GM19099 (cell line): ENCODE results near the gene FBLIM1.

Source experiments
- POLR2A ChIP-seq: IDR thresholded peaks from 3 replicates; pipeline ENCODE4 v1.6.1; 2011; ENCODE audit warnings: low read depth; ENCODE audit not compliant: insufficient read length; ENCODE audit errors: extremely low read depth

FBLIM1 gene

DNA sequence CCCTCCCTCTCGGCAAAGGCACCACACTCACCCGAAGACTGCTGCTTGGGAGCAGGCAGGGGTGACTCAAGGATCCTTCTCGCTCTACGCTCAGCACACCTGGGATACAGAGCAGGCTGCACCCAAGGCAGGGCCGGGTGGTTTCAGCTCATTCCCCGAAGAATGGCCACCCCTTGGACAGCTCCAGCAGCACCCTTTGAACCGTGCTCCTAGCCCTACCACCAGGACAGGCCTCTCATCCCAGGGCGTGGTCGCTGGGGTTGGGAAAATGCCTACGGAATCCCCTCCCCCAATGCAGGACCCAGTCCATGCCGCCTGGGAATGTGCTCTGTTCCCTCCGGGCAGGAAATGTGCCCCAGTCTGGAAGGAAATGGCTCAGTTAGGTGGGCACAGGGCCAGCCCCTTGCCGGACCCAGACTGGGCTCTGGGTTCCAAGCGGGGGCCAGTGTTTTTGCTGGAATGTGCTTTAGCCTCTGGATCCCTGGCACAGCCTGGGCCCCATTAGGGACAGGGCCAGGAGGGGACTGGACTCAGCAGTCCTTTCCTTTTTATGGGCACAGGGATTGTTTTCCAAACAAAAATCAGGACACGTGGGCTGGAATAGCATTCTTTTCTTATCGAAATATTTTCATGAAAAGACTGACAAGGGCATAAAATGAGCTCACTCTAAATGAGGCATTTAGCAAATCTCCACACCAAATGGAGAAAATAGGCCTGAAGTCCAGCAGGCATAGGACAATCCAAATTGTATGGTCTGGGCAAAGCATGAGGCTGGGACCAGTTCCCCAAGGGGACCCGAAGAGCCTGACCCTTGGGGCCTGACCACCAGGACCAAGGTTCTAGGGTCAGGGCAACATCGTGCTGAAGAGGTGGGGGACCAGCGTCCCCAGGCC, 8.9 kb upstream of the FBLIM1 start:
- TF ChIP-seq POLR2A = no peak

DNA sequence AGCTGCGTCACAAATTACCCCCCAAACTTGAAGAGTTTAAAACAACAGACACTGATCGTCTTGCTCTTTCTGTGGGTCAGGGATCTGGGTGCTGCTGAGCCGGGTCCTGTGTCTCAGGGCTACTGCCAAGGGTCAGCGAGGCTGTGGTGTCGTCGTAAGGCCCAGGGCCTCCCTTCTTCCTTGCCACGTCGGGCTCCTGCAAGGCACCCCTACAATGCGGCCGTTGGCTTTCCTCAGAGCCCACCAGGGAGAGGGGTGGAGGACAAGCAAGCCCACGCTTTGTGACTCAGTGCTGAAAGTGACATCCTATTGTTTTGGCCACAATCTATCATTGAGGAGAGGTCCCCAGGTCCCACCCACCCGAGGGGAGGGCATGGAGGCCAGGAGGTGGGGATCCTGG, 7.7 kb upstream of the FBLIM1 start:
- no peak for TF ChIP-seq POLR2A

DNA sequence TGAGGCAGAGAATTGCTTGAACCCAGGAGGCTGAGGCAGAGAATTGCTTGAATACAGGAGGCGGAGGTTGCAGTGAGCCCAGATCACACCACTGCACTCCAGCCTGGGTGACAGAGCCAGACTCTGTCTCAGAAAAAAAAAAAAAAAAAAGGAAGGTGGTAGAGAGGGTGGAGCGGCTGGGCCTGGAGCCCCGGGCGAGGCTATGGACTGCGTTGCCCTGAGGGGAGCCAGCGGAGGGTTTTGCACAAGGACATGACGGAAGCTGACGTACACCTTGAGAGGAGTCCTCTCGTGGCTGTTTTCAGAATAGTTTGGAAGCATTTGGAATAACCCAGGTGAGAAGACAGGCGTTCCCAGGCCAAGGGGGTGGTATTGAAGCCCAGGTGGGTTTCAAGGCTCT, 6.9 kb upstream of the FBLIM1 start:
- TF ChIP-seq POLR2A = no peak

DNA sequence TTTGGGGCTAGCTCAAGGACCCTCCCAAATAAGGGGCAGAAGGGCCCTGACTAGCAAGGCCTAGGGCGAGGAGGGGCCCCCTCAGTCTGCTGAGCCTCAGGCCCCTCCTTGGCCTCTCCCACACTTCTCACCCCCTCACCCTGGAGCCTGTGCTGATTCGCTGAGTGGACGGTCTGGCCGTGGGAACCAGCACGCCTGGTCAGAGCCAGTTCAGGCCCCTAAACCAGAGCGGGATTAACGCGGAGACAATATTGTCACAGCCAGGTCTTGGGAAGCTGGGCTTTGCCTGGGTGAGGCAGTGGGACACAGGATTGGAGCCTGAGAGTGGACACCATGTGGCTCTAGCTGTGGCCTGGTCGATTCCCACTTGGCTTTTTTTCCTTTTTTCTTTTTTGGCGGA, 4.8 kb upstream of the FBLIM1 start:
- TF ChIP-seq POLR2A = no peak

DNA sequence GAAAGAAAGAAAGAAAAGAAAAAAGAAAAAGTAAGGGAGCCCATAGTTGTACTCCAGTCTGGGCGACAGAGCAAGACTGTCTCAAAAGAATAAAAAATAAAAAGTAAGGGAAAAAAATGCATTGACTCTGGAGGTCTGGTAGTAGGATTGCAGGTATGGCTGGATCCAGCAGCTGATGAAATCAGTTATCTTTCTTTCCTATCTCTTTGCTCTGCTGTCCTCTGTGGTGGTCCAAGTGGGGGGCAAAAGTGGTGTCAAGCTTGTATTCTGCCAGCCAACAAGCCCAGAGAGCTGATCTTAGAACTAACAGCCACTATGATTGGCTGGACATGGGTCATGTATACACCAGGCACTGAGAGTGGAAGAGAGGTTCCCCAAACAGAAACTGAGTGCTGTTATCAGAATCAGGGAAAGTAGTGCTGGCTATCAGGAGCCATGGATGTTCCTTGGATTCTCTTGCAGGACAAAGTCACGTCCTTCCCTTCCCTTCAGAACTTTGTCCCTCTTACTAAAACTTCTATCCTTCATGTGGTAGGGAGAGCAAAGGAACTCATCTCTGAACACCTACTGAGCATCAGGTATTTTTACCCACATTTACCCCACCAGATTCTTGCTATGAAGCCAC, 3.5 kb upstream of the FBLIM1 start:
- TF ChIP-seq POLR2A = no peak

DNA sequence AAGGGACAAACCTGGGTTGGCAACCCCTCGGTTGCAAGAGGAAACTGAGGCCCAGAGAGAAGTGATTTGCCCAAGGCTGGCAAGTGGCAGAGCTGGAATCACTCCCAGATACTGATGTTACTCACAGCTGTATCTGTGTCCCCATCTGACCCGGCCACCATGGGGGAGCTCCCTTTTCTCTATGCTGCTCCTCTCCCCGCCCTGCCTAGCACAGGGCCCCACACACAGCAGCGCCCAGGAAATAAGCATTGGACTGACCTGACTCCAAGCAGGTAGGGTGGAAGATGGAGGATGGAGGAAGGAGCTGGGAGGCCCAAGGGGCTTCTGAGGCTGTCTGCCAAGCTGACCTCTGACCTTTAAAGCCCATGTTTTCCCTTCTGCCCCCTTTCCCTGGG, 3.0 kb upstream of the FBLIM1 start:
- no peak for TF ChIP-seq POLR2A

DNA sequence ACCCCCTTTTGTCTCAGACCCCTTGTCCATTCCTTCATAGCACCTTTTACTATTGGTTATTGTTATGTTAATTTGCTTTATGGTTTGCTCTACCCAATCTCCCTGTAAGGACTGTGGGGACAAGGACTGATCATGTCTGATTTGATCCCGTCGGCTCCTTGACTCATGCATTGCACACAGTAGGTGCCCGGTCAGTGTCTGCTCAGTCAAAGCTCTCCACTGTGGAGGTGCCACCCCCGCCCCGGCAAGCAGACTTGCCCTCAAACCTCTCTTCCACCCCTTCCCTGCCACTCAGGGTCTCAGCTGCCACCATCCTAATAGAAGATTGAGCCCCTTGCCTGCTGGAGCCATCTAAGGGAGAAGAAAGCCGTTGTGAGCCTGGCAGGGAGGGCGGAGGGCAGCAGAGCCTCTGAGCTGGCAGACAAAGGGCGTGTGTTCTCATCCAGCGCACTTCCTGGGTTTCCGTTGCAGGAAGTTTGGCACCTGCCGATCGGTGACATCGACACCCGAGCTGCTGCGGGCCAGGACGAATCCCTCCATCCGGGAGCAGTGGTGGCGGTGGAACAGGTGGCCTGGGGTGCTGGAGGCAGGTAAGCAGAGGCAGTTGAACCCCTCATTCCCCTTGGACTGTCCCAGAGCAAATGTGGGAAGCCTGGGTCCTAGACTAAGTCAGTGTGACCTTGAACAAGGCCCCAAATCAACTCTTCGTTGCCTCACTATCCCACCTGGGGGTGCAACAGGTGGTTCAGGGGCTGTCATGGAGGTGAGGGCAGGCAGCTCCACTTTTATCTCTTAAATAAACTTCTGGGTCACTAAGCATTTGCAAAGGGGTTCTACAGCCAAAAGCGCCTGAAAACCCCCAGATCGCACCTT, 2.2 kb upstream of the FBLIM1 start:
- no peak for TF ChIP-seq POLR2A

DNA sequence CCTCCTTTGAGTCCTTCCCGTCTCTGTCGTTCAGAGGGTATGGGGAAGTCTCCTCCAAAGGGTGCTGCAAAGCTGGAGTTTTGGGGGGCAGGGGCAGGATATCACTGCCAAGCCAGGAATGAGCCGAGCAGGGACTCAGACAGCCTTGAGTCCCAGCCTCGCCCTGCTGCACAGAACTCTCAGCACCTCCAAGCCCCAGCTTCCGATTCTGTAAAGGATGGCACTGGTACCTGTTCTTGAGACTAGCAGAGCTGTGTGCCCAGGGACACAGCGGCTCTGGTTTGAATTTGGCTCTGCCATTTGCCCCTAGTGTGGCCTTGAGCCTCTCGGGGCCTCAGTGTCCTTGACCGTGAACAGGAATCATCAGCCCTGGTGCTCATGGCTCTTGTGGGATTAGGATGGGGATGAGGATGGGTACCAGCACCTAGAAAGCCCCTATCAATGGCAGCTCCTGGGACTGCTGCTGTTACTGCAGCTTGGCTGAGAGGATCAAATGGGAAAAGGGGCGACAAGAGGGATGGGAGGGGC, 1.5 kb upstream of the FBLIM1 start:
- TF ChIP-seq POLR2A = no peak

DNA sequence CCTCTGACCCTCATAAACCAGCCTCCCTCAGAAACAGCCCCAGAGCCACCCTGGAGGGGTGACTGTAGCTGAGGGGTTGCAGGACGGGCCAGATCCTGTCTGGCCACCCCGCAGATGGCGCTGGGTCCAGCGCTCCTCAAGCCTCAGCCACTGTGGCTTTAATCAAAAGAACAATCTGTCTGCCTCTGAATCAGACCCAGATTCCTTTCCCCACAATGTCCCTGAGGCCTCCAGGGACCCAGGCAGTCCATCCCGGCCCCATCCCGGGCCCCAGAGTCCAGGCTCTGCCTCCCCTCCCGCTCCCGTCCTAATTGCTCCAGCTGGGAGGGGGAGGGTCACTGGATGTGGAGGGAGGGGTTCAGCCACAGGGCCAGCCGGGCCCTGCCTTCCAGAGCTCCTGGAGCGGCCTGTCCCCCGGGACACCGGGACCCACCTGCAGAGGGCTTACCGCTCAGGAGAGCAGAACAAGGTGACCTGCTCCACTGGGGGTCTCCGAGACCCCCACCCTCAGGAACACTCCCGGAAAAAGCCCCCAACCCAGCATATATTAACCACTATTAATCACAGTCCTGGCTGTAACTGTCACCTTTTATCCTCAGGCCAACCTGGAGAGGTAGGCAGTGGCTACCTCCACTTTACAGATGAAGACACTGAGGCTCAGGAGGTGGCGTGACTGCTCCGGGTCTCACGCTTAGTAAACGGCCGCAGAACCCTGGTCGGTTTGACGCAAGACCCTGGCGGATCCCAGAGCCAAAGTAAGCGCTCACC, 836 bp upstream of the FBLIM1 start:
- TF ChIP-seq POLR2A = no peak

DNA sequence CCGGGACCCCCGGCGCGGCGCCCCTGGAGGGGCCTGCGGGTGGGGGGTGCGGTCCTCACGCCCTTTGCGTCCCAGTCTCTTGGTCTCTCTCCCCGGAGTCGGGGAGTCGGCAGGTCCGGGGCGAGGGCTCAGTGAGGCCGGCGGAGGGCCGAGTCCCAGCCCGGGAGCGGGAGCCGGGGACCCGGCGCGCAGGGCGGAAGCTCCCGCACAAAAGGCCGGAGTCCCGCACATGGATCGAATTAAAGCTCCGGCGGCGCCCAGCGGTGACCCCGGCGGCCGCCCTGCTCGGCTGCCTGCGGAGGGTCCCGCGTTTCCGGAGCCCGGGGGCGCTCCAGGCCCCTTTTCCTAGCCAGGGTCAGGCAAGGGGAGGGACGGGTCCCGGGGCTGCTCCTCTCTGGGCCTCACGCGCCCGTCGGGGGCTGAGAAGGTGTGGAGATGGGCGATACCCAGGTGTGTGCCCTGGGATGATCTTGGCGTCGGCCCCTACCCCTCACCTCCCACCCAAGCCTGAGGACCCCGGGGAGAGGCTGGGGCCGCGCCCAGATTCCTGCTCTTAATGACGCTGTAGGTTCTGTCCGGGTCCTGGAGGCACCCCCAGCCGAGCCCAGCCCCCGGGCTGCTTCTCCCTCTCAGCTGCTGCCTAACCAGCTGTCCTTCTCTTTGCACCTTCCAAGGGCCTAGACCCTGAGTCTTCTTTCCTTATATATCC, 512 bp downstream of the FBLIM1 start:
- no peak for TF ChIP-seq POLR2A

DNA sequence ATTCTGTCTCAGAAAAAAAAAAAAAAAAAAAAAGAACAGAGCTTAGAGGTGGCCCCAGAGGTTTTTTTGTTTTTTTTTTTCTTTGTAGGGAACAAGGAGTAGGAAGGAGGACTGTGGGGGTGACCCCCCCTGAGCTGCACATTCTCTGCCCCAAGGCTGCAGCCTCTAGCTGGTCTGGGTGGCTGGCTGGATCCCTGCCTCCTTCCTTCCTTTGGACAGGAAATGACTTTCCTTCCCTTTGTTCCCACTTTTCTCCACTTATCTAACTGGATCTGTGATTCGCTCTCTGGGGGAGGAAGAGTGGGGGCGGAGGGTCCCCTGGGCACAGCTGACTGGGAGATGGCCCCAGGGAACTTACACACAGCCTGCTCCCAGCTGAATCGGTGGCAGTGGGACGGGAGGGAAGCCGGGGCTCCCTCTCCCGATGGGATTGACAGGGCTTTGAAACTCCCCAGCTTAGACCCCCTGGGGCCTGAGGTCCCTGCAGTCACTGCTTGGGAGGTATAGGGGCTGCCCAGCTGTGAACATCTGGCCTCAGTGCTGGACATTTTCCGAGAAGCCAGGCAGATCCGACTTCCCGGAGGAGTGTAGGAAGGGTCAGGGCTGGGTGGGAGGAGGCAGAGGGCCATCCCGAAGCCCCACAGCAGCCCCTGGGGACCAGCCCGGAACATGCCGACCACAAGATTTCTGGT, 2.1 kb downstream of the FBLIM1 start:
- no peak for TF ChIP-seq POLR2A

DNA sequence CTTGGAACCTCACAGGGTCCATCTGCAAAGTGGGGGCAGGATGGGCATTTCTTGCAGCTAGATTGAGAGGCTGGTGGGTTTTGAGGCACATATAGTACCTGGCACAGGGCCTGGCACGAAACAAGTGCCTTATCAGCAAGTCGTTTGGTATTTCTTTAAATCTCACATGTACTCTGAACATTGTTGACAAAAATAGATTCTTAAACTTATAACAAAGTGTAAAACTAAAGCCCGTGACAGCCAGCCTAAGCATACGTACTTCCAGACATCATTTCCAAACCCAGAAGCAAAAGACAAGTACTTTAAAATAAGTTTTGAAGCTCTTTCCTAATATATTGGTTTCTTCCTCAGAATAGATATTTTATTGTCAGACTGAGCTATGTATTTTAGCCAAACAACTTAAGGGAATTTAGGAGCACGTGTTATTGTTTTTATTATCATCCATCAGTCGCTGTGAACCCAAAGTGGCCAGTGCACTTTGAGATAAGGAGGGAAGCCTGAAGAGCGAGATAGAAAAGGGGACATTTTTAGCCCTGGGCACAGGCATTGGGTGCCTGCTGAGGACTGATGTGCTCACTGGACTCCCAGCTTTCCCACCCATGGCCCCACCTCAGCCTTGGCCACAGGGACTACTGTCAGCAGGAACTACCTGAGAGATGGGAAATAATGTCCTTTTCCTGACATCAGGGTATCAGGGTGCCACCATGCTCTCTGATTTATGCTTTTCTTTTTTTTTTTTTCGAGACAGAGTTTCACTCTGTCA, 3.0 kb downstream of the FBLIM1 start:
- TF ChIP-seq POLR2A = no peak

DNA sequence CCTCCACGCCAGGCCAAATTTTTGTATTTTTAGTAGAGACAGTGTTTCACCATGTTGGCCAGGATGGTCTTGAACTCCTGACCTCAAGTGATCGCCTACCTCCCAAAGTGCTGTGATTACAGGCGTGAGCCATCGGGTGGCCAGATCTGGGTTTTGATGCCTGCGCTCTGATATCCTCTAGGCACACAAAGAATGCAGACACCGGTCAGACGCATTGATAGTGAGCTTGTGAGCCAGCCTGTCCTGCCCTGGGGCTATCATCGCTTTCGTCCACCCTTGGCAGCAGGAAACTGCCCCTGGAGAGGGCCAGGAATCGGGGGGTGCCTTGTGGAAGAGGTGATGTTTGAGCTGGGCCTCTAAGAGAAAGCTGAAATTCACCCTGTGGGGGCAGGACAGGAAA, 4.0 kb downstream of the FBLIM1 start:
- no peak for TF ChIP-seq POLR2A
